ENCODE data around the gene RNF8. TPM values are rescaled to one million over a fixed set of nuclear protein-coding genes. Genes with fewer than 3 reads are reported as not detected.

The RNF8 gene
- total and polyA plus RNA-seq, 9 of the 15 experiments (the other 6 are each of a cell fraction or from before 2014, with no cell fraction given) = 10.6 to 47.0 (median 37.5) TPM

DNA sequence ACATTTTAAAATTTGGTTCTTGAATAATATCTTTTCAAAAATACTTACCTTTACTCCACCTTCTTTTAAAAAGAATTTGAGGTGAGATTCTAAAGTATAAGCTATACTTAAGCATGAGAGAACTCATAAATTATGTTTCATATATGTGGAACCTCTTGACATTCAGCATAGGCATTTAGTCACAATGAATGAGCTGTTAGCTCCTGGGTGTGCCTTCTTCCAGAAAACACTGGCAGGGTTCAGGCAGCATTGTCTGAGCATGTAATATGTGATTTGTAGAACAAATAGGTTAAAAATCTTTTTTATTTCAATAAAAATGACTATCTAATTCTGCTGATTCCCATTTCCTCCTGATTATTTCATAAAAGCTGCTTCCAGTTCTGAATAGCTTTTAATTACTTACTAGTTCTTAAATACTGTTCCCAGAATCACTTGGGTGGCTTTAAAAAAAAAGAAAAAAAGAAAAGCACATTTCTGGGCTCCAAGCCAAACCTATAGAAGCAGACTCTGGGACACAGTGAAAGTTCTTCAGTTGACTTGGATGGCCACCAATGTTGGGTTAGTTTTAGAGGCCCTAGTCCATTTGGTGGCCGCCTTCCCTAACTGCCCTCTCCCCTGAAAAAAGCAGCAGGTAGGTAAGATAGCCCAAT lies 20.2 kb downstream of the RNF8 start:
- Histone ChIP-seq H4K20me1 (replicated peaks; ENCODE audit: control insufficient read depth, insufficient read depth, low read length) (no peaks in the 10 kb centered on the region; the same call in 1 of the 2 replicates), H3K9me1 (ENCODE audit: control insufficient read depth, insufficient read depth, low read length) (no peaks in the 10 kb centered on the region), H3K4me1 (replicated peaks in 1 of 2; ENCODE audit: control insufficient read depth in 2 of 2, insufficient read depth in 2 of 2, low read length in 2 of 2) (no peaks in the 10 kb centered on the region), H3K4me2 (ENCODE audit: insufficient read depth, low read length) (no peak overlapping the region), H3K9ac (ENCODE audit: insufficient read depth in 1 of 2, low read depth in 2 of 2, low read length in 2 of 2) (no peak overlapping the region), H3K27ac (ENCODE audit: extremely low read depth, low read depth, low read length) (no peak overlapping the region), H3K9me3 (replicated peaks; ENCODE audit: control insufficient read depth, insufficient read depth, low read depth, low read length) (no peaks in the 10 kb centered on the region), H3K79me2 (ENCODE audit: control insufficient read depth, insufficient read depth, low read length) (no peaks in the 10 kb centered on the region), H3K27me3 (ENCODE audit: control insufficient read depth in 2 of 2, insufficient read depth in 2 of 2, low read length in 2 of 2) (no peaks in the 10 kb centered on the region), H3K4me3 (no peak overlapping the region), H3K36me3 (ENCODE audit: control insufficient read depth, insufficient read depth, low read length) (peaks cover 86% of the 10 kb centered on the region), H2AFZ (ENCODE audit: low read depth, low read length) (no peak overlapping the region)
- ATAC-seq (no peak), FAIRE-seq (no peak), DNase-seq (ENCODE audit: extremely low read depth in 1 of 4, low spot score in 3 of 4) (no peak)
- CTCF ChIA-PET (ENCODE audit: low intra/inter-chr PET ratio) = interaction anchor here (0.7 kb wide), 1 partner anchor 355 kb away, joined by 3 read pairs; no protein-coding TSS in a partner anchor
- TF ChIP-seq ZKSCAN3 (CRISPR knock-in tag; IDR thresholded peaks at IDR 0.05) = no peak
- no peak for TF ChIP-seq EP400 (IDR thresholded peaks at IDR 0.05)
- peak; percentile 72 for TF ChIP-seq NFIC (IDR thresholded peaks at IDR 0.05)
- TF ChIP-seq ZNF384 (IDR thresholded peaks at IDR 0.05; ENCODE audit: low read depth, low read length) = 0 out of 2 replicates have a peak, but pooled peaks have one; percentile 19
- TF ChIP-seq ELF1 (tag; IDR thresholded peaks at IDR 0.05) = no peak
- no peak for TF ChIP-seq ZC3H11A (IDR thresholded peaks at IDR 0.05; ENCODE audit: low read depth, low read length)
- no peak for TF ChIP-seq TGIF2 (CRISPR knock-in tag; IDR thresholded peaks at IDR 0.05)
- POLR2A ChIA-PET = interaction anchor here (0.6 to 1.3 kb wide), 3 partner anchors 12 to 376 kb away, joined by 3 to 5 read pairs (median 3); no protein-coding TSS in a partner anchor
- BruUV-seq (replicated peaks) = no TSS peak
- in situ Hi-C loops (cut with MboI) (loop anchor here (25.0 kb wide), 1 partner anchor 1113 kb away; no protein-coding TSS in a partner anchor), intact Hi-C loops (cut with micrococcal nuclease) (no loop called here)
- 73% methylated on average over 1 of the region's 1 CpG for WGBS (ENCODE audit: insufficient coverage, low coverage, missing lambda C conversion rate)
